CD4-positive, alpha-beta T cell treated with Interleukin-4 for 1 hour (primary cell): Measurements from ENCODE around the gene SEL1L2.

Source experiments
- DNase-seq, 2 donors: peaks; one replicate each; pipeline ENCODE4 v3.0.0-alpha.2; 2020 to 2022

Gene SEL1L2

GRCh38 chr20:13862245-13862644, 128.2 kb downstream of the SEL1L2 start:
- DNase-seq: no peak

GRCh38 chr20:13858871-13859270, 131.5 kb downstream of the SEL1L2 start:
- DNase-seq: no peak

- DNase-seq: no peak
Observed at GRCh38 chr20:13858439-13858838, 132.0 kb downstream of the SEL1L2 start.

- DNase-seq: no peak
Observed at GRCh38 chr20:13857961-13858360, 132.5 kb downstream of the SEL1L2 start.

- no peak for DNase-seq
Observed at GRCh38 chr20:13857304-13857703, 133.1 kb downstream of the SEL1L2 start.

GRCh38 chr20:13856354-13856753, 134.1 kb downstream of the SEL1L2 start:
- no peak for DNase-seq

- no peak for DNase-seq
Observed at GRCh38 chr20:13855613-13856012, 134.8 kb downstream of the SEL1L2 start.

- DNase-seq: no peak
Observed at GRCh38 chr20:13852306-13852705, 138.1 kb downstream of the SEL1L2 start.

- no peak for DNase-seq
Observed at GRCh38 chr20:13851279-13851678, 139.1 kb downstream of the SEL1L2 start.

GRCh38 chr20:13844296-13844695, 146.1 kb downstream of the SEL1L2 start:
- no peak for DNase-seq

GRCh38 chr20:13841206-13841605, 149.2 kb downstream of the SEL1L2 start:
- no peak for DNase-seq

GRCh38 chr20:13840093-13840465, 150.3 kb downstream of the SEL1L2 start:
- DNase-seq: no peak

GRCh38 chr20:13839421-13840092, 150.9 kb downstream of the SEL1L2 start:
- DNase-seq: no peak

- no peak for DNase-seq
Observed at GRCh38 chr20:13838664-13839063, 151.8 kb downstream of the SEL1L2 start.

GRCh38 chr20:13831476-13831875, 158.9 kb downstream of the SEL1L2 start:
- DNase-seq: no peak

GRCh38 chr20:13825465-13825864, 164.9 kb downstream of the SEL1L2 start:
- no peak for DNase-seq

- DNase-seq: no peak
Observed at GRCh38 chr20:13824459-13824858, 166.0 kb downstream of the SEL1L2 start.

- no peak for DNase-seq
Observed at GRCh38 chr20:13822459-13822858, 168.0 kb downstream of the SEL1L2 start.

- DNase-seq: no peak
Observed at GRCh38 chr20:13821876-13822275, 168.5 kb downstream of the SEL1L2 start.

GRCh38 chr20:13819885-13820645, 170.3 kb downstream of the SEL1L2 start:
- peak in 1 of 2 donors; percentile 53 for DNase-seq

GRCh38 chr20:13817342-13817741, 173.1 kb downstream of the SEL1L2 start:
- no peak for DNase-seq

- DNase-seq: no peak
Observed at GRCh38 chr20:13816757-13817156, 173.7 kb downstream of the SEL1L2 start.

- no peak for DNase-seq
Observed at GRCh38 chr20:13814672-13815071, 175.7 kb downstream of the SEL1L2 start.

- DNase-seq: no peak
Observed at GRCh38 chr20:13813910-13814309, 176.5 kb downstream of the SEL1L2 start.

- DNase-seq: no peak
Observed at GRCh38 chr20:13810446-13810845, 180.0 kb downstream of the SEL1L2 start.
